HepG2 (cell line): ENCODE results near the gene CARMIL3. TPM values are rescaled to one million over a fixed set of nuclear protein-coding genes. Genes with fewer than 3 reads are reported as not detected.

Source experiments
- ARNTL ChIP-seq: sonication (generic); formaldehyde crosslinking; IDR thresholded peaks from 2 replicates; pipeline ENCODE4 v1.4.0; 2020; ENCODE audit warnings: mild to moderate bottlenecking, missing genetic modification reagents
- BRD4 ChIP-seq: sonication (generic); formaldehyde crosslinking; IDR thresholded peaks from 2 replicates; pipeline ENCODE4 v1.4.0; 2020; ENCODE audit warnings: missing genetic modification reagents
- CHCHD3 ChIP-seq: sonication (generic); formaldehyde crosslinking; IDR thresholded peaks from 2 replicates; pipeline ENCODE4 v1.8.0; 2022; ENCODE audit warnings: mild to moderate bottlenecking, missing genetic modification reagents, moderate library complexity
- DPF2 ChIP-seq: sonication (generic); formaldehyde crosslinking; IDR thresholded peaks from 2 replicates; pipeline ENCODE4 v1.4.0; 2020; ENCODE audit warnings: mild to moderate bottlenecking, low read depth, missing genetic modification reagents, borderline replicate concordance
- GMEB2 ChIP-seq: IDR thresholded peaks from 2 replicates; pipeline ENCODE4 v1.6.1; 2016; ENCODE audit warnings: missing biosample characterization, missing genetic modification reagents, low read depth
- HDAC1 ChIP-seq: sonication (generic); formaldehyde crosslinking; IDR thresholded peaks from 2 replicates; pipeline ENCODE4 v1.5.1; 2020; ENCODE audit warnings: mild to moderate bottlenecking, missing genetic modification reagents
- IKZF4 ChIP-seq: sonication (generic); formaldehyde crosslinking; IDR thresholded peaks from 2 replicates; pipeline ENCODE4 v1.5.1; 2020; ENCODE audit warnings: borderline replicate concordance, mild to moderate bottlenecking, low read depth, missing genetic modification reagents; ENCODE audit errors: not compliant biosample characterization
- KAT2B ChIP-seq: fragments of 150-350 bp; IDR thresholded peaks from 2 replicates; pipeline ENCODE4 v1.6.1; 2014; ENCODE audit warnings: low read depth, low read length, borderline replicate concordance
- MAZ ChIP-seq, 2 experiments: sonication (generic) in 1 of 2; formaldehyde crosslinking in 1 of 2; IDR thresholded peaks; 2 replicates each; pipeline versions ENCODE4 v1.5.0 to v1.6.1; 2012 to 2020; ENCODE audit warnings: low read depth in 2 of 2, mild to moderate bottlenecking in 2 of 2, borderline replicate concordance in 1 of 2, improper control_type of control experiment in 1 of 2, low read length in 1 of 2, missing genetic modification reagents in 1 of 2, moderate library complexity in 1 of 2
- MED13 ChIP-seq: sonication (generic); formaldehyde crosslinking; IDR thresholded peaks from 2 replicates; pipeline ENCODE4 v1.5.0; 2020; ENCODE audit warnings: missing genetic modification reagents
- MEF2D ChIP-seq: sonication (generic); formaldehyde crosslinking; IDR thresholded peaks from 2 replicates; pipeline ENCODE4 v1.5.1; 2020; ENCODE audit warnings: mild to moderate bottlenecking, missing genetic modification reagents
- MXD4 ChIP-seq: IDR thresholded peaks from 2 replicates; pipeline ENCODE4 v1.6.1; 2016; ENCODE audit warnings: mild to moderate bottlenecking, missing biosample characterization, missing genetic modification reagents
- RFX1 ChIP-seq: fragments of 450-650 bp; IDR thresholded peaks from 2 replicates; pipeline ENCODE4 v1.6.1; 2017
- RORA ChIP-seq: sonication (generic); formaldehyde crosslinking; IDR thresholded peaks from 2 replicates; pipeline ENCODE4 v1.5.0; 2020; ENCODE audit warnings: mild to moderate bottlenecking, missing genetic modification reagents, moderate library complexity
- SIN3A ChIP-seq: IDR thresholded peaks from 2 replicates; pipeline ENCODE4 v1.6.1; 2011; ENCODE audit warnings: low read depth, mild to moderate bottlenecking, control low read depth, low read length, borderline replicate concordance
- SMYD3 ChIP-seq: sonication (generic); formaldehyde crosslinking; IDR thresholded peaks from 2 replicates; pipeline ENCODE4 v1.8.1; 2023; ENCODE audit warnings: mild to moderate bottlenecking, missing genetic modification reagents
- THAP8 ChIP-seq: sonication (generic); formaldehyde crosslinking; IDR thresholded peaks from 2 replicates; pipeline ENCODE4 v1.5.1; 2020; ENCODE audit warnings: missing genetic modification reagents, mild to moderate bottlenecking, borderline replicate concordance
- WIZ ChIP-seq: sonication (generic); formaldehyde crosslinking; IDR thresholded peaks from 2 replicates; pipeline ENCODE4 v1.5.1; 2020; ENCODE audit warnings: mild to moderate bottlenecking, missing genetic modification reagents
- ZFP36L1 ChIP-seq: sonication (generic); formaldehyde crosslinking; IDR thresholded peaks from 2 replicates; pipeline ENCODE4 v1.8.0; 2022; ENCODE audit warnings: mild to moderate bottlenecking, missing genetic modification reagents, moderate library complexity
- ZIK1 ChIP-seq: sonication (generic); formaldehyde crosslinking; IDR thresholded peaks from 2 replicates; pipeline ENCODE4 v1.5.0; 2020; ENCODE audit warnings: mild to moderate bottlenecking, low read depth, missing genetic modification reagents, borderline replicate concordance
- ZNF160 ChIP-seq: sonication (generic); formaldehyde crosslinking; IDR thresholded peaks from 2 replicates; pipeline ENCODE4 v1.8.0; 2022; ENCODE audit warnings: mild to moderate bottlenecking, inconsistent platforms, missing genetic modification reagents
- ZNF546 ChIP-seq: sonication (generic); formaldehyde crosslinking; conservative IDR thresholded peaks from 2 replicates; pipeline ENCODE4 v1.8.1; 2023; ENCODE audit warnings: mild to moderate bottlenecking, missing genetic modification reagents
- ZNF574 ChIP-seq: sonication (generic); formaldehyde crosslinking; IDR thresholded peaks from 2 replicates; pipeline ENCODE4 v1.4.0; 2020; ENCODE audit warnings: missing genetic modification reagents
- ZNF747 ChIP-seq: sonication (generic); formaldehyde crosslinking; IDR thresholded peaks from 2 replicates; pipeline ENCODE4 v1.8.1; 2023; ENCODE audit warnings: missing genetic modification reagents, mild to moderate bottlenecking, borderline replicate concordance
- ZSCAN20 ChIP-seq: sonication (generic); formaldehyde crosslinking; IDR thresholded peaks from 2 replicates; pipeline ENCODE4 v1.4.0; 2020; ENCODE audit warnings: missing genetic modification reagents, mild to moderate bottlenecking, borderline replicate concordance
- ZSCAN22 ChIP-seq: sonication (generic); formaldehyde crosslinking; IDR thresholded peaks from 2 replicates; pipeline ENCODE4 v1.4.0; 2020; ENCODE audit warnings: mild to moderate bottlenecking, missing genetic modification reagents
- polyA plus RNA-seq, 8 experiments: library from polyadenylated mRNA; depleted of rRNA in 3 of 8; stranded (reverse) in 7 of 8; unstranded in 1 of 8; fragments of >200 nt; fragmentation: Illumina TruSeq in 4 of 8; extraction: Trizol in 4 of 8; gene quantifications; 2 replicates each; pipeline versions ENCODE4 v1.2.1 to v1.2.3, GENCODE V29; 2011 to 2016; ENCODE audit warnings: low read depth in 4 of 8, missing spikeins in 1 of 8, mixed read lengths in 1 of 8; ENCODE audit not compliant: insufficient read depth in 1 of 8
- total RNA-seq, 5 experiments: library from RNA; depleted of rRNA; stranded (reverse); fragments of >200 nt; fragmentation: Illumina TruSeq; extraction: Trizol; gene quantifications; 2 replicates each; pipeline ENCODE4 v1.2.3, GENCODE V29; 2016; ENCODE audit warnings: low read depth in 1 of 5

The CARMIL3 gene
- total and polyA plus RNA-seq, 2 of the 13 experiments (the other 11 are each of a cell fraction or from before 2014, with no cell fraction given): 0.27 to 0.55 TPM

GRCh38 chr14:24113801-24114531, 62.2 kb downstream of the CARMIL3 start (continued):
- TF ChIP-seq DPF2 (CRISPR knock-in tag) (peak; percentile 99), HDAC1 (CRISPR knock-in tag) (no peak), SMYD3 (no peak), MEF2D (CRISPR knock-in tag) (peak; percentile 98), ZNF160 (CRISPR knock-in tag) (peak; percentile 95), BRD4 (no peak), GMEB2 (CRISPR knock-in tag) (no peak), ZSCAN22 (CRISPR knock-in tag) (no peak; the same call in 1 of the 2 replicates), ZSCAN20 (CRISPR knock-in tag) (peak; percentile 25; the same call in 1 of the 2 replicates), IKZF4 (CRISPR knock-in tag) (no peak), CHCHD3 (no peak), ZNF747 (CRISPR knock-in tag) (peak; percentile 99), WIZ (CRISPR knock-in tag) (no peak; the same call in none of the 2 replicates), ARNTL (CRISPR knock-in tag) (peak; percentile 97), THAP8 (CRISPR knock-in tag) (no peak; the same call in 1 of the 2 replicates), ZFP36L1 (peak; percentile 96; the same call in 1 of the 2 replicates), ZNF546 (peak; percentile 80; the same call in 1 of the 2 replicates), KAT2B (no peak), RFX1 (no peak), MED13 (CRISPR knock-in tag) (peak; percentile 99), ZIK1 (CRISPR knock-in tag) (peak; percentile 98), MXD4 (CRISPR knock-in tag) (no peak; the same call in none of the 2 replicates), MAZ (IDR thresholded peaks at IDR 0.05; ENCODE audit: borderline replicate concordance, low read depth, low read length) (peak; percentile 100), MAZ (CRISPR knock-in tag; IDR thresholded peaks at IDR 0.05; ENCODE audit: low read depth) (peak; percentile 100), ZNF574 (CRISPR knock-in tag) (peak; percentile 96), SIN3A (peak; percentile 97), RORA (CRISPR knock-in tag) (no peak)
